WTC11 (cell line): Measurements from ENCODE around the gene CAMK2A. TPM values are rescaled to one million over a fixed set of nuclear protein-coding genes. Genes with fewer than 3 reads are reported as not detected.

Experiments
- ATAC-seq: fragments of 200-7000 bp; cut with Tn5 transposase; 2 replicates; pipeline ENCODE4 v1.10.0; 2021; ENCODE audit warnings: mild to moderate bottlenecking, moderate library complexity
- CTCF ChIA-PET: fragments of 300-600 bp; sonication (Branson Sonifier 250); formaldehyde crosslinking; loops from one replicate; lab custom pipeline; 2021; ENCODE audit warnings: antibody characterized with exemption; lab: Charles Lee
- POLR2A ChIA-PET: fragments of 350-600 bp; sonication (Branson Sonifier 250); formaldehyde crosslinking; loops from one replicate; lab custom pipeline; 2021; ENCODE audit warnings: antibody characterized with exemption; lab: Charles Lee
- DNase-seq: peaks from one replicate; pipeline ENCODE4 v3.0.0; 2021; ENCODE audit warnings: low spot score
- H3K27ac Mint-ChIP-seq: 2 replicates; pipeline ENCODE4 v1.8.0; 2021; ENCODE audit warnings: mixed read lengths
- H3K27me3 Mint-ChIP-seq: 2 replicates; pipeline ENCODE4 v1.8.0; 2021; ENCODE audit warnings: low read depth, mild to moderate bottlenecking, moderate library complexity, mixed read lengths
- H3K36me3 Mint-ChIP-seq: 2 replicates; pipeline ENCODE4 v1.8.0; 2021; ENCODE audit warnings: mixed read lengths
- H3K4me1 Mint-ChIP-seq: 2 replicates; pipeline ENCODE4 v1.8.0; 2022; ENCODE audit warnings: mixed read lengths
- H3K4me3 Mint-ChIP-seq: 2 replicates; pipeline ENCODE4 v1.8.0; 2021; ENCODE audit warnings: mild to moderate bottlenecking, moderate library complexity, mixed read lengths
- H3K9me3 Mint-ChIP-seq: 2 replicates; pipeline ENCODE4 v1.8.0; 2021; ENCODE audit warnings: mixed read lengths
- CREB1 ChIP-seq: sonication (generic); formaldehyde crosslinking; IDR thresholded peaks from 2 replicates; pipeline ENCODE4 v1.8.0; 2023; ENCODE audit warnings: mild to moderate bottlenecking, missing genetic modification reagents
- CTCF ChIP-seq: fragments of 200-600 bp; IDR thresholded peaks from 2 replicates; pipeline ENCODE4 v1.8.0; 2022; ENCODE audit warnings: antibody characterized with exemption
- E2F5 ChIP-seq: sonication (generic); formaldehyde crosslinking; IDR thresholded peaks from 2 replicates; pipeline ENCODE4 v1.8.1; 2022; ENCODE audit warnings: mild to moderate bottlenecking, moderate library complexity, missing genetic modification reagents
- GTF2I ChIP-seq: fragments of 250-450 bp; sonication (Bioruptor Pico); conservative IDR thresholded peaks from 2 replicates; pipeline ENCODE4 v1.4.0; 2021; ENCODE audit warnings: mild to moderate bottlenecking
- HMGA2 ChIP-seq: fragments of 250-450 bp; sonication (Bioruptor Pico); IDR thresholded peaks from 2 replicates; pipeline ENCODE4 v1.4.0; 2021; ENCODE audit warnings: mild to moderate bottlenecking, moderate library complexity
- IRF2 ChIP-seq: sonication (generic); formaldehyde crosslinking; IDR thresholded peaks from 2 replicates; pipeline ENCODE4 v1.8.0; 2022; ENCODE audit warnings: low read depth, missing genetic modification reagents, borderline replicate concordance
- MLX ChIP-seq: sonication (generic); formaldehyde crosslinking; IDR thresholded peaks from 2 replicates; pipeline ENCODE4 v1.8.1; 2023; ENCODE audit warnings: mild to moderate bottlenecking, missing genetic modification reagents, moderate library complexity
- MXD4 ChIP-seq: fragments of 250-450 bp; sonication (Bioruptor Pico); IDR thresholded peaks from 2 replicates; pipeline ENCODE4 v1.8.0; 2021; ENCODE audit warnings: mild to moderate bottlenecking, moderate library complexity, borderline replicate concordance
- NFE2L1 ChIP-seq: sonication (generic); formaldehyde crosslinking; IDR thresholded peaks from 2 replicates; pipeline ENCODE4 v1.8.1; 2023; ENCODE audit warnings: missing genetic modification reagents
- STAT6 ChIP-seq: sonication (generic); formaldehyde crosslinking; conservative IDR thresholded peaks from 2 replicates; pipeline ENCODE4 v1.8.1; 2023; ENCODE audit warnings: mild to moderate bottlenecking, low read depth, missing genetic modification reagents, moderate library complexity
- TEAD4 ChIP-seq: sonication (generic); formaldehyde crosslinking; IDR thresholded peaks from 2 replicates; pipeline ENCODE4 v1.8.0; 2022; ENCODE audit warnings: mild to moderate bottlenecking, missing genetic modification reagents
- TP53 ChIP-seq: sonication (generic); formaldehyde crosslinking; IDR thresholded peaks from 2 replicates; pipeline ENCODE4 v1.8.1; 2023; ENCODE audit warnings: mild to moderate bottlenecking, missing genetic modification reagents
- ZNF263 ChIP-seq: sonication (generic); formaldehyde crosslinking; IDR thresholded peaks from 2 replicates; pipeline ENCODE4 v1.8.1; 2022; ENCODE audit warnings: low read depth, mild to moderate bottlenecking, moderate library complexity, missing genetic modification reagents
- total RNA-seq: library from RNA; stranded (reverse); gene quantifications from 3 replicates; pipeline ENCODE4 v1.2.3, GENCODE V29; 2021
- TF ChIP-seq, protein P1 (sequence below): sonication (generic); formaldehyde crosslinking; IDR thresholded peaks from 2 replicates; pipeline ENCODE4 v1.8.0; 2022; ENCODE audit warnings: missing genetic modification reagents
- TF ChIP-seq, protein P2 (sequence below): fragments of 250-450 bp; sonication (Bioruptor Pico); IDR thresholded peaks from 2 replicates; pipeline ENCODE4 v1.9.0; 2021; ENCODE audit warnings: moderate library complexity, mild to moderate bottlenecking, inconsistent platforms, borderline replicate concordance
- TF ChIP-seq, protein P3 (sequence below): fragments of 250-450 bp; sonication (Bioruptor Pico); IDR thresholded peaks from 2 replicates; pipeline ENCODE4 v1.9.0; 2021; ENCODE audit warnings: mild to moderate bottlenecking
- TF ChIP-seq, protein P4 (sequence below): sonication (generic); formaldehyde crosslinking; IDR thresholded peaks from 2 replicates; pipeline ENCODE4 v1.8.1; 2023; ENCODE audit warnings: mild to moderate bottlenecking, moderate library complexity, missing genetic modification reagents
- TF ChIP-seq, protein P5 (sequence below): sonication (generic); formaldehyde crosslinking; IDR thresholded peaks from 2 replicates; pipeline ENCODE4 v1.8.1; 2022; ENCODE audit warnings: low read depth, missing genetic modification reagents, borderline replicate concordance

The CAMK2A gene
- total RNA-seq, 1 experiment from 2014 or later, result 0.13 TPM

- H3K4me1 Mint-ChIP-seq, result peaks cover 19% of the 10 kb centered on the region
- no peak for ATAC-seq
Measured at GRCh38 chr5:150295741-150296486, 6.3 kb upstream of the CAMK2A start.

More at GRCh38 chr5:150295741-150296486, 6.3 kb upstream of the CAMK2A start:
- Mint-ChIP-seq H3K36me3 (no peaks in the 10 kb centered on the region), H3K4me3 (no peak overlapping the region), H3K9me3 (no peaks in the 10 kb centered on the region), H3K27ac (no peak overlapping the region), H3K27me3 (peaks cover 7% of the 10 kb centered on the region)
- TF ChIP-seq CTCF (no peak), E2F5 (CRISPR knock-in tag) (no peak), STAT6 (CRISPR knock-in tag) (no peak), HMGA2 (CRISPR knock-in tag) (no peak), NFE2L1 (no peak), ZNF263 (CRISPR knock-in tag) (no peak), TP53 (CRISPR knock-in tag) (no peak), IRF2 (CRISPR knock-in tag) (no peak), MLX (CRISPR knock-in tag) (no peak), TEAD4 (no peak), GTF2I (CRISPR knock-in tag) (no peak), CREB1 (CRISPR knock-in tag) (no peak), MXD4 (CRISPR knock-in tag) (no peak)
- TF ChIP-seq, protein P1, sequence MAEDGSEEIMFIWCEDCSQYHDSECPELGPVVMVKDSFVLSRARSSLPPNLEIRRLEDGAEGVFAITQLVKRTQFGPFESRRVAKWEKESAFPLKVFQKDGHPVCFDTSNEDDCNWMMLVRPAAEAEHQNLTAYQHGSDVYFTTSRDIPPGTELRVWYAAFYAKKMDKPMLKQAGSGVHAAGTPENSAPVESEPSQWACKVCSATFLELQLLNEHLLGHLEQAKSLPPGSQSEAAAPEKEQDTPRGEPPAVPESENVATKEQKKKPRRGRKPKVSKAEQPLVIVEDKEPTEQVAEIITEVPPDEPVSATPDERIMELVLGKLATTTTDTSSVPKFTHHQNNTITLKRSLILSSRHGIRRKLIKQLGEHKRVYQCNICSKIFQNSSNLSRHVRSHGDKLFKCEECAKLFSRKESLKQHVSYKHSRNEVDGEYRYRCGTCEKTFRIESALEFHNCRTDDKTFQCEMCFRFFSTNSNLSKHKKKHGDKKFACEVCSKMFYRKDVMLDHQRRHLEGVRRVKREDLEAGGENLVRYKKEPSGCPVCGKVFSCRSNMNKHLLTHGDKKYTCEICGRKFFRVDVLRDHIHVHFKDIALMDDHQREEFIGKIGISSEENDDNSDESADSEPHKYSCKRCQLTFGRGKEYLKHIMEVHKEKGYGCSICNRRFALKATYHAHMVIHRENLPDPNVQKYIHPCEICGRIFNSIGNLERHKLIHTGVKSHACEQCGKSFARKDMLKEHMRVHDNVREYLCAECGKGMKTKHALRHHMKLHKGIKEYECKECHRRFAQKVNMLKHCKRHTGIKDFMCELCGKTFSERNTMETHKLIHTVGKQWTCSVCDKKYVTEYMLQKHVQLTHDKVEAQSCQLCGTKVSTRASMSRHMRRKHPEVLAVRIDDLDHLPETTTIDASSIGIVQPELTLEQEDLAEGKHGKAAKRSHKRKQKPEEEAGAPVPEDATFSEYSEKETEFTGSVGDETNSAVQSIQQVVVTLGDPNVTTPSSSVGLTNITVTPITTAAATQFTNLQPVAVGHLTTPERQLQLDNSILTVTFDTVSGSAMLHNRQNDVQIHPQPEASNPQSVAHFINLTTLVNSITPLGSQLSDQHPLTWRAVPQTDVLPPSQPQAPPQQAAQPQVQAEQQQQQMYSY (CRISPR knock-in tag), result no peak
- TF ChIP-seq, protein P2, sequence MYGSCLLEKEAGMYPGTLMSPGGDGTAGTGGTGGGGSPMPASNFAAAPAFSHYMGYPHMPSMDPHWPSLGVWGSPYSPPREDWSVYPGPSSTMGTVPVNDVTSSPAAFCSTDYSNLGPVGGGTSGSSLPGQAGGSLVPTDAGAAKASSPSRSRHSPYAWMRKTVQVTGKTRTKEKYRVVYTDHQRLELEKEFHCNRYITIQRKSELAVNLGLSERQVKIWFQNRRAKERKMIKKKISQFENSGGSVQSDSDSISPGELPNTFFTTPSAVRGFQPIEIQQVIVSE, result no peak
- TF ChIP-seq, protein P3, sequence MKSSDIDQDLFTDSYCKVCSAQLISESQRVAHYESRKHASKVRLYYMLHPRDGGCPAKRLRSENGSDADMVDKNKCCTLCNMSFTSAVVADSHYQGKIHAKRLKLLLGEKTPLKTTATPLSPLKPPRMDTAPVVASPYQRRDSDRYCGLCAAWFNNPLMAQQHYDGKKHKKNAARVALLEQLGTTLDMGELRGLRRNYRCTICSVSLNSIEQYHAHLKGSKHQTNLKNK (CRISPR knock-in tag), result no peak
- TF ChIP-seq, protein P4, sequence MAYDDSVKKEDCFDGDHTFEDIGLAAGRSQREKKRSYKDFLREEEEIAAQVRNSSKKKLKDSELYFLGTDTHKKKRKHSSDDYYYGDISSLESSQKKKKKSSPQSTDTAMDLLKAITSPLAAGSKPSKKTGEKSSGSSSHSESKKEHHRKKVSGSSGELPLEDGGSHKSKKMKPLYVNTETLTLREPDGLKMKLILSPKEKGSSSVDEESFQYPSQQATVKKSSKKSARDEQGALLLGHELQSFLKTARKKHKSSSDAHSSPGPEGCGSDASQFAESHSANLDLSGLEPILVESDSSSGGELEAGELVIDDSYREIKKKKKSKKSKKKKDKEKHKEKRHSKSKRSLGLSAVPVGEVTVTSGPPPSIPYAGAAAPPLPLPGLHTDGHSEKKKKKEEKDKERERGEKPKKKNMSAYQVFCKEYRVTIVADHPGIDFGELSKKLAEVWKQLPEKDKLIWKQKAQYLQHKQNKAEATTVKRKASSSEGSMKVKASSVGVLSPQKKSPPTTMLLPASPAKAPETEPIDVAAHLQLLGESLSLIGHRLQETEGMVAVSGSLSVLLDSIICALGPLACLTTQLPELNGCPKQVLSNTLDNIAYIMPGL, result no peak
- TF ChIP-seq, protein P5, sequence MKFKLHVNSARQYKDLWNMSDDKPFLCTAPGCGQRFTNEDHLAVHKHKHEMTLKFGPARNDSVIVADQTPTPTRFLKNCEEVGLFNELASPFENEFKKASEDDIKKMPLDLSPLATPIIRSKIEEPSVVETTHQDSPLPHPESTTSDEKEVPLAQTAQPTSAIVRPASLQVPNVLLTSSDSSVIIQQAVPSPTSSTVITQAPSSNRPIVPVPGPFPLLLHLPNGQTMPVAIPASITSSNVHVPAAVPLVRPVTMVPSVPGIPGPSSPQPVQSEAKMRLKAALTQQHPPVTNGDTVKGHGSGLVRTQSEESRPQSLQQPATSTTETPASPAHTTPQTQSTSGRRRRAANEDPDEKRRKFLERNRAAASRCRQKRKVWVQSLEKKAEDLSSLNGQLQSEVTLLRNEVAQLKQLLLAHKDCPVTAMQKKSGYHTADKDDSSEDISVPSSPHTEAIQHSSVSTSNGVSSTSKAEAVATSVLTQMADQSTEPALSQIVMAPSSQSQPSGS (CRISPR knock-in tag), result no peak
- DNase-seq, result no peak
- CTCF ChIA-PET, result no interaction called here
- POLR2A ChIA-PET, result no interaction called here
